ENCODE results near the gene GAL3ST2.

GAL3ST2 gene

DNA sequence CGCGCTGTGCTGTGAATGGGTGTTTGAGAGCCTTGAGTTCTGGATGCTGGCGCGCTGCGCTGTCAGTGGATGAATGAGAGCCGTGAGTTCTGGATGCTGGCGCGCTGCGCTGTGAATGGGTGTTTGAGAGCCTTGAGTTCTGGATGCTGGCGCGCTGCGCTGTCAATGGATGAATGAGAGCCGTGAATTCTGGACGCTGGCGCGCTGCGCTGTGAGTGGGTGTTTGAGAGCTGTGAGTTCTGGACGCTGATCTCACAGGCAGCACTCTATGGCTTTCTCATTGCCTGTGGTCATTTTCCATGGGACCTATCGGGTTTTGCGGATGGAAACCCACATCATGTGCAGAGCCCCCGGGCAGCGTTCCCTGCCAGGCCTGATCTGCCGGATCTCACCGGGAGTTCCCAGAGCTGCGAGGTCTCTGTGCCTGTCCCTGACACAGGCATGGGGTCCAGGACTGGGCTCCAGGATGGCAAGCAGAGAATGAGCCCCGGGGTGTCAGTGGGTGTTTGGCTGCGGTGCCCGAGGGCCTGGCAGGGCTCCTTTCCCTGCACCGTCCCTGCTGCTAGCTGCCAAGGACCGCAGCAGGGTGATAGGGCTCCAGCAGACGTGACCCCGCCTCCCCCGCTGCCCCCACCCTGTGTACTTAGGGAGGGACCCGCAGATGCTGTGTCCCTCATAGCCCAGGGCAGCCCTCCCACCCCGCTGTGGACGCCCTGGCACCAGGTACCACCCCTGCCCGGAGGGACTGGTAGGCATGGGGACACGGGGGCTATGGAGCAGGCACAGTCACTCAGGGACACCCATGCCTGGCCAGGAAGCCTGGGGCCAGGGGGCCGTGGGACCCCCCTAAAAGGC, 72.4 kb downstream of the GAL3ST2 start:
- no peak for DNase-seq

DNA sequence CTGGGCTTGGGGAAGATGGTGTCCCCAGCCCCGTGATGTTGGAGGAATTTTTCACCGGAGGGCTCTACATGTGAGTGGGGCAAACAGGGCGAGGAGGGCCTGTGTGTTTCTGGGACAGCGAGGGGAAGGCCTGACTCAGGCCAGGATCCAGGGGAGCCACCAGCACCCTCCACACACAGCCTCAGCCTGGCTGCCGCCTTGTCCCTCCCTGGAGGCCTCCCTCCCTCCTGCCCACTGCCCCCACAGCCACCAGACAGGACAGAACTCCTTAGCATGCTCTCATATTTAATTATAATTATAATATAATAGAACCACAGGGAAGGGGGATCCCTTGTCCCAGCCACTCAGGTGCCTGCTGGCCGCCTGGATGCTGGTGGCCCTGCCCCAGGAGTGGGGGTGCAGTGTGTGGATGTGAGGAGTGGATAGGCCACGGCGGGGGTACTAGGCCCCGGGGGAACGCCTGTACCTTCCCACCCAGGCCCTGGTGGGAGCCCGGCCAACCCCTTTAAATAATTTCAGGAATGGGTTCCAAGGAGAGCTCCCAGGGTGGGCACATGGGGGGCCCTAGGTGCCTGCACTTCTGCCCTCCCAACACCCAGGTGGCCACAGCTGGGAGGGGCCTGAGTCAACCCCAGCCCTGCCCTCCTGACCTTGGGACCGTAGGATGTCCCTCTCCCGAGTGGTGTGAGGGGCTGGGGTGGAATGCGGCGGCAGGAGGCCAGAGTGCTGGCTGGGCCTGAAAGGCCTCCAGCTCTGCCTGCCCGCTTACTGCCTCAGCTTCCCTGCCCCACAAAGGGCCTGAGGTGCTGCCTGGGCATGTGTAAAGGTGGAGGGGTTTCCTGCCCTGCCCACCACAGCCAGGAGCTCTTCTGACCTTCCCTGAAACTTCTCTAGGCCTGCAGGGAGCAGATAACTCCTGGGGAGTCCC, 73.3 kb downstream of the GAL3ST2 start:
- no peak for DNase-seq

DNA sequence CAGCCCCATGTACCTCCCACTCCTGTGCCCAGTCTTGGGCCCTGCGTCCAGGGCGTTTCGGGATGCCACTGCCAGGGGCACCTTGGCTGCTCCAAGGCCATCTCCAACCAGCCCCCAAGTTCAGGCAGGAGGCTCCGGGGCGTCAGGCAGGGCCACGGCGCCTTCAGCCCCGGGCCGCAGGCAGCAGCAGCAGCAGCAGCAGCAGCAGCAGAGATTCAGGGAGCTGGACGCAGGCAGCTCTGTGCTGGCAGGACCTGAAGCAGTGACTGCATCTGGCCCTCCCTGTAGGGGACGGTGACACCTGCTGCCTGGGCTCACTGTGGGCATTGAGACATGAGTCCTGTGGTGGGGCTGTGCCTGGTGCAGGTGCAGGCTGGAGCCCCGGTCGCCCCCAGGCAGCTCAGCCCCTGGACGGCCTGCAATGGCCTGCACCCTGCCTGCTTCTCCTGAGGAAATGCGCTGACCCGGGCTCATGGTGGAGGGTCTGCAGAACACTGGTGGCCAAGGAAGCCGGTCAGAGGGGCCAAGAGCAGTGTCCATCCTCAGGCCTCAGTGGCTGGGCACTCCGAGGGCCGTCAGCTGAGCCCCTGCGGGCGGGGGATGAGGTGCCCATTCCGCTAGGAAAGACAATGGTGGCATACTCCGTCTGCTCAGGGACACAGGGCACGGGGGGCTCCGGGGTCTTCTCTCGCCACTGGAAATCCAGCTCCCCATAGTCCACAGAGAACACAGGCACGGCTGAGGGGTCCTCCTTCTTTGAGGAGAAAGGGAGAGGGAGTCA, 74.1 kb downstream of the GAL3ST2 start:
- DNase-seq = no peak

DNA sequence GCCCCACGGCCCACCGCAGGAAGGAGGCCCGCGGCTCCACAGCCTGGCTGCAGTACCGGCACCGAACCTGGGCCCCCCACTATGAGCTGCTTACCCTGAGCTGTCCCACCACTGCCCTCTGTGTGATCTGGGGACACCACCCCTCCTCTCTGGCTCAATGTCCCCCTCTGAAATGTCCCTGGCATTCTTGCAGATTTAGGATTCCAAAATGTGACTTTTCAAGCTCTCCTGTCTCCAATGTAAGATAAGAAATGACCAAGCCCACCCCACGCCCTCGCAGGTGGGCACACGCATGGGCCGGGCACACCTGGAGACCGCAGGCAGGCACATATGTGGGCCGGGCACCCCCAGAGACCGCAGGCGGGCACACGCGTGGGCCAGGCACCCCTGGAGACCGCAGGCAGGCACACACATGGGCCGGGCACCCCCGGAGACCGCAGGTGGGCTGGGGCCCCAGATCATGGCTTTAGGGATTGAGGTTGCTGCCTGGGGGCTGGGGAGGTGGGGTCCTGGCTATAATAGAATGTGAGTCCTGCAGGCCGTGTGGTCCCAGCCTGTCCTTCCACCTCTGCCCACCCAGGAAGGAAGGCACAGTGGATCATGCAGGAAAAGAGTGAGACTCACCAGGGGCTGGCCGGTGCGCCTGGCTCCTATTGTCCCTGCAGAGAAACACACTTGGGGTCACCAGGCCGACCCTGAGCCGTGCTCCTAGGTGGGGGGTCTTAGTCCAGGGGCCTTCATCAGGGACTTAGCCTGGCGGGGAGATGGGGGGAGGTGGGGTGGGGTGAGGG, 74.9 kb downstream of the GAL3ST2 start:
- DNase-seq = no peak

DNA sequence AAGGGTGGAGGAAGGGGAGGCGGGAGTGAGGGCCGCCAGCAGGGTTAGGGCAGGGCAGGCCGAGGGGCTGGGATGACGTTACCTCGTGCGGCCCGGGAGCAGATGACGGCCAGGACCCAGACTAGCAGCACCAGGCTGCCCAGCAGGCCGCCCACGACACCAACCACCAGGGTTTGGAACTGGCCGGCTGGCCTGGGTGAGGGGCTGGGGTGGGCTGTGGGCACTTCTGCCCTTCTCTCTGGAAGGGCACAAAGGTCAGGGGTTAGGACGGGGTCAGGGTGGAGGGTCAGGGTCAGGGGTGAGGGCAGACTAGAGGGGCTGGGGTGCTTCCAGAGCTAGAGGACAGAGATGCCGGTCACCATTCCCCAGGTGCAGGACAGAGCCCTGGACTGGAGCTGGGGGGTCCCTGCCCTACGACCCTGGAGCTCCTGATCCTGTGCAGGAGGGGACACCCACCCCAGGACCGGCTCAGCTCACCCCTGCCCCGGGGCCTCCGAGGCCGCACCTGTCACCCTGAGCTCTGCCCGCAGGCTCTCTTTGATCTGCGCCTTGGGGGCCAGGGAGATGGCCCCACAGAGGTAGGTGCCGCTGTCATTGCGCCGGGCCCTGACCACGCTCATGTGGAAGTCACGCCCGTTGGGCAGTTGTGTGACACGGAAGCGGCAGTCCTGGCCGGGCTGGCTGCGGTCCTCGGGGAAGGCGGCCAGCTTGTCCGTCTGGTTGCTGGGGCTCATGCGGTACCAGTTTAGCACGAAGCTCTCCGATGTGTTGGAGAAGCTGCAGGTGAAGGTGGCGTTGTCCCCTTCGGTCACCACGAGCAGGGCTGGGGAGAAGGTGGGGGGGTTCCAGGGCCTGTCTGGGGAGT, 75.7 kb downstream of the GAL3ST2 start:
- no peak for DNase-seq

DNA sequence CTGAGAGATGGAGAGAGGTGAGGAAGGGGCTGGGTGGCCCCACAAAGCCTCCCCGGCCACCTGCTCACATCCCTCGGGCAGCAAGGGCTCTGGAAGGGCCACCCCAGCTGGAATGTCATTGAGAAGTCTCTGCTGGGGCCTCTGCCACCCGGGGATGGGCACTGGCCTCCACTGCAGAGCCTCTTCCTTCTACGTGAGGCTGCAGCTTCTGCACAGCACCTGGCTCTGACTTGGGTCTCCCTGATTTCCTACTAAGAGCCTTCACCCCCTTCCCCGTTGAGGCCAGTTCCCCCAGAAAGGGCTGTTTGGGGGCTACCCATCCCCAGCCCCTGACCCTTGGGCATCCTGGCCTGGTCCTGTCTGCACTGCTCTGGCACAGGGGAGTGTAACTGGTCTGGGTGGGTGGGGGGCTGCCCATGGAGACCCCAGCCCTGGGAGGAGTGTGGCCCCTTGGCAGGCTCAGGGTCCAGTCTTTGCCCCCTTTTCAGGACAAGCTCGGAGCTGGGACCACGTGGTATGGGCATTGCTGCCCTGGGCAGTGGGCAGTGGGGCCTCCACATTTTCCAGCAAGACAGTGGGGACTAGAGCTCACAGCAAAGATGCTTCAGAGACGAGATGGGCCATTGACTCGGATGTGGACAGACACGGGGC, 76.5 kb downstream of the GAL3ST2 start:
- DNase-seq = no peak
